ENCODE data around the gene NME4. TPM values are rescaled to one million over a fixed set of nuclear protein-coding genes. Genes with fewer than 3 reads are reported as not detected.

Gene NME4
- polyA plus RNA-seq, 1 donor (not counting 4 experiments of a cell fraction or from before 2014, with no cell fraction given) = 141 TPM

DNA sequence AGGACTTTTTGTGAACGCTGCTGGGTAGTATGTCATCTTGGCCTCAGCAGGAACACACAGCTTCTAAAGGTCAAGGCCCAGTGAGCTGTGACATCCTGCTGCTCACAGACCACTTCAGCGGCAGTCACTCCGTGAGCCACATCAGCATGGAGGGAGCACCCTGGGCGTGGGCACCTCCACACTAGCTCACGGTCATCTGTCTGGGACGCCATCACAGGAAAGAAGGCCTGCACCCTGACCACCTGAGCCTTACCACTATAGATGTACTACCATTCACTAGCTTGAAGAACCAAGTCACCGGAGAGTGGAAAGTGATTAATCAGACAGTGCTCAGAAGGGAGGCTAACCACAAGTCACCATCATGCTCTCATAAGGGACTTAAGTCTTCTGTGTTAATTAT, 47.8 kb upstream of the NME4 start:
- H3K27ac ChIP-seq (ENCODE audit: control insufficient read depth, insufficient read depth, low read length) = no peak overlapping the region
- H3K4me3 ChIP-seq (ENCODE audit: control insufficient read depth in 2 of 3, extremely low read depth in 1 of 3, insufficient read depth in 2 of 3, low read depth in 1 of 3, low read length in 3 of 3) = no peak overlapping the region
- DNase-seq (ENCODE audit: low read depth, low spot score) = no peak
- no peak for FAIRE-seq
- peaks cover 12% of the 10 kb centered on the region for H3K9me1 ChIP-seq (ENCODE audit: control insufficient read depth, extremely low read depth, insufficient read depth, low read length)
- no peak for TF ChIP-seq EZH2 (IDR thresholded peaks at IDR 0.05; ENCODE audit: low read length)
- no peak for TF ChIP-seq CTCF (optimal IDR thresholded peaks at IDR 0.05 in 1 of 3, IDR thresholded peaks at IDR 0.05 in 1 of 3, conservative IDR thresholded peaks at IDR 0.05 in 1 of 3; ENCODE audit: extremely low read depth in 1 of 3, insufficient read depth in 2 of 3, low read length in 3 of 3)
- no peak overlapping the region for H2AFZ ChIP-seq (ENCODE audit: control insufficient read depth, low read length)
- peaks cover 15 to 30% of the 10 kb centered on the region in 2 experiments for H3K36me3 ChIP-seq (ENCODE audit: control insufficient read depth in 2 of 2, extremely low read depth in 1 of 2, insufficient read depth in 2 of 2, low read length in 2 of 2)
- no peaks in the 10 kb centered on the region for H3K27me3 ChIP-seq (ENCODE audit: control insufficient read depth, extremely low read depth, insufficient read depth, low read length)
- H3K9me3 ChIP-seq (ENCODE audit: control insufficient read depth, low read depth, low read length) = no peaks in the 10 kb centered on the region
- no peak overlapping the region for H3K9ac ChIP-seq (ENCODE audit: control insufficient read depth, extremely low read depth, insufficient read depth, low read length)
- H4K20me1 ChIP-seq (ENCODE audit: control insufficient read depth, extremely low read depth, insufficient read depth, low read length) = peaks cover 7% of the 10 kb centered on the region
- no peak overlapping the region for H3K4me2 ChIP-seq (ENCODE audit: control insufficient read depth, extremely low read depth, insufficient read depth, low read depth, low read length)
- peaks cover 75% of the 10 kb centered on the region for H3K79me2 ChIP-seq (ENCODE audit: control insufficient read depth, insufficient read depth, low read length)
- peaks cover 32% of the 10 kb centered on the region for H3K4me1 ChIP-seq (ENCODE audit: control insufficient read depth, extremely low read depth, insufficient read depth, low read length)
- dilution Hi-C loops (cut with MboI; ENCODE audit: extremely low pct_ligation_motif_present, low sequenced_read_pairs) = no loop called here

GRCh38 chr16:350203-350602, 46.8 kb upstream of the NME4 start:
- Histone ChIP-seq H4K20me1 (ENCODE audit: control insufficient read depth, extremely low read depth, insufficient read depth, low read length) (peaks cover 7% of the 10 kb centered on the region), H3K36me3 (ENCODE audit: control insufficient read depth in 2 of 2, extremely low read depth in 1 of 2, insufficient read depth in 2 of 2, low read length in 2 of 2) (peaks cover 12 to 26% of the 10 kb centered on the region in 2 experiments), H3K79me2 (ENCODE audit: control insufficient read depth, insufficient read depth, low read length) (peaks cover 65% of the 10 kb centered on the region), H3K4me2 (ENCODE audit: control insufficient read depth, extremely low read depth, insufficient read depth, low read depth, low read length) (peak overlapping the region; percentile 27), H3K27me3 (ENCODE audit: control insufficient read depth, extremely low read depth, insufficient read depth, low read length) (no peaks in the 10 kb centered on the region), H3K9me1 (ENCODE audit: control insufficient read depth, extremely low read depth, insufficient read depth, low read length) (peaks cover 10% of the 10 kb centered on the region), H3K4me1 (ENCODE audit: control insufficient read depth, extremely low read depth, insufficient read depth, low read length) (peaks cover 35% of the 10 kb centered on the region), H3K27ac (ENCODE audit: control insufficient read depth, insufficient read depth, low read length) (no peak overlapping the region), H3K4me3 (ENCODE audit: control insufficient read depth in 2 of 3, extremely low read depth in 1 of 3, insufficient read depth in 2 of 3, low read depth in 1 of 3, low read length in 3 of 3) (no peak overlapping the region), H2AFZ (ENCODE audit: control insufficient read depth, low read length) (no peak overlapping the region), H3K9me3 (ENCODE audit: control insufficient read depth, low read depth, low read length) (no peaks in the 10 kb centered on the region), H3K9ac (ENCODE audit: control insufficient read depth, extremely low read depth, insufficient read depth, low read length) (no peak overlapping the region)
- FAIRE-seq (no peak), DNase-seq (ENCODE audit: low read depth, low spot score) (no peak)
- dilution Hi-C loops (cut with MboI; ENCODE audit: extremely low pct_ligation_motif_present, low sequenced_read_pairs) = no loop called here
- TF ChIP-seq EZH2 (IDR thresholded peaks at IDR 0.05; ENCODE audit: low read length) (no peak), CTCF (optimal IDR thresholded peaks at IDR 0.05 in 1 of 3, IDR thresholded peaks at IDR 0.05 in 1 of 3, conservative IDR thresholded peaks at IDR 0.05 in 1 of 3; ENCODE audit: extremely low read depth in 1 of 3, insufficient read depth in 2 of 3, low read length in 3 of 3) (no peak)
